Brain microvascular endothelial cell (primary cell): ENCODE measurements around the gene CKAP5.

Source experiments
- DNase-seq: peaks from one replicate; pipeline ENCODE4 v3.0.0-alpha.2; 2020
- H3K27ac ChIP-seq: fragments of 250-450 bp; sonication (Bioruptor Pico); 2 replicates; pipeline ENCODE4 v1.5.1; 2020; ENCODE audit warnings: mild to moderate bottlenecking, moderate library complexity
- H3K27me3 ChIP-seq: fragments of 250-450 bp; sonication (Bioruptor Pico); replicated peaks from 2 replicates; pipeline ENCODE4 v1.5.1; 2020; ENCODE audit warnings: mild to moderate bottlenecking
- H3K36me3 ChIP-seq: fragments of 250-450 bp; sonication (Bioruptor Pico); replicated peaks from 2 replicates; pipeline ENCODE4 v1.5.1; 2020; ENCODE audit warnings: mild to moderate bottlenecking
- H3K4me3 ChIP-seq: 2 replicates; pipeline ENCODE4 v1.5.1; 2011; ENCODE audit warnings: low read depth, mild to moderate bottlenecking, control low read depth, low read length, moderate library complexity
- in situ Hi-C: cut with HindIII; loops from 2 replicates; pipeline ENCODE4 v1.10.0; 2017; ENCODE audit warnings: low sequenced_read_pairs, low pct_ligation_motif_present
- TF ChIP-seq, protein P1 (sequence below): IDR thresholded peaks from 2 replicates; pipeline ENCODE4 v1.5.1; 2011; ENCODE audit warnings: low read depth, mild to moderate bottlenecking, moderate library complexity, low read length, control low read depth, inconsistent platforms; ENCODE audit errors: missing control alignments

Gene CKAP5

DNA sequence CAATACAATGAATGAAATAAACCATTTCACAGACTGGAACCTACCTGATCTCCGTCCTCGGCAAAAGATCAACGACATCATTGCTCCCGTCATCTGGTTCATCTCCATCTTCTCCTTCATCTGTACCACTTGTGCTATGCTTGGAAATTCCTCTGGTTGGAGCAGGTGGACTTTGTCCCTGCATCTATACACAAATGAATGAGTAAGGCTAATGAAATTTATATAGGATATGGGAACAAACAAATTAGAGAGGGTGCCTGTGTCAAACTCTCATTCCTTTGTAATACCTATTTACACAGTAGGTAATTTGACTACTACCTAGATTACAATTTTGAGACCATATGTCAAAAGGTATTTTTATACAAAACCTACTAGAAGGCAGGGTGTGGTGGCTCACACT is 67.7 kb downstream of the CKAP5 start:
- no peak overlapping the region for H3K27ac ChIP-seq
- in situ Hi-C loops: no loop called here
- H3K27me3 ChIP-seq: no peaks in the 10 kb centered on the region
- no peak overlapping the region for H3K4me3 ChIP-seq
- TF ChIP-seq, protein P1, sequence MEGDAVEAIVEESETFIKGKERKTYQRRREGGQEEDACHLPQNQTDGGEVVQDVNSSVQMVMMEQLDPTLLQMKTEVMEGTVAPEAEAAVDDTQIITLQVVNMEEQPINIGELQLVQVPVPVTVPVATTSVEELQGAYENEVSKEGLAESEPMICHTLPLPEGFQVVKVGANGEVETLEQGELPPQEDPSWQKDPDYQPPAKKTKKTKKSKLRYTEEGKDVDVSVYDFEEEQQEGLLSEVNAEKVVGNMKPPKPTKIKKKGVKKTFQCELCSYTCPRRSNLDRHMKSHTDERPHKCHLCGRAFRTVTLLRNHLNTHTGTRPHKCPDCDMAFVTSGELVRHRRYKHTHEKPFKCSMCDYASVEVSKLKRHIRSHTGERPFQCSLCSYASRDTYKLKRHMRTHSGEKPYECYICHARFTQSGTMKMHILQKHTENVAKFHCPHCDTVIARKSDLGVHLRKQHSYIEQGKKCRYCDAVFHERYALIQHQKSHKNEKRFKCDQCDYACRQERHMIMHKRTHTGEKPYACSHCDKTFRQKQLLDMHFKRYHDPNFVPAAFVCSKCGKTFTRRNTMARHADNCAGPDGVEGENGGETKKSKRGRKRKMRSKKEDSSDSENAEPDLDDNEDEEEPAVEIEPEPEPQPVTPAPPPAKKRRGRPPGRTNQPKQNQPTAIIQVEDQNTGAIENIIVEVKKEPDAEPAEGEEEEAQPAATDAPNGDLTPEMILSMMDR: no peak
- DNase-seq: no peak
- peaks cover 60% of the 10 kb centered on the region for H3K36me3 ChIP-seq

DNA sequence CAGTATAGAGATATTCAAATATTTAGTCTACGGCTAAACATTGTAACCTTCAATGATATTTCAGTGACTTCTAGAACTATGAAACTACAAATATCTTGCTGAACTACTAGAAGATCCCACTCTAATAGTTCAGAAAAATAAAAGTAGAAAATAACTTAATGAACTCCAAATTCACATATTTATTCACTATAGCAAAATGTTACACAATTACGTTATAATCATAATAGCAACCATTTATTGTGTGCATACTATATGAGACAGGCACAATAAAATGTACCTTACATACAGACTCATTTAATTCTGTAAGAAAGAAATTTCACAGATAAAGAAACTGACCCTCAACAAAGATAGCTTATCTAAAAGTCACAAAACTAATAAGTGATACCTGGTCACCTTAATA is 69.2 kb downstream of the CKAP5 start:
- TF ChIP-seq, protein P1: no peak
- H3K4me3 ChIP-seq: no peak overlapping the region
- DNase-seq: no peak
- no peak overlapping the region for H3K27ac ChIP-seq
- in situ Hi-C loops: no loop called here
- H3K36me3 ChIP-seq: peaks cover 59% of the 10 kb centered on the region
- no peaks in the 10 kb centered on the region for H3K27me3 ChIP-seq

DNA sequence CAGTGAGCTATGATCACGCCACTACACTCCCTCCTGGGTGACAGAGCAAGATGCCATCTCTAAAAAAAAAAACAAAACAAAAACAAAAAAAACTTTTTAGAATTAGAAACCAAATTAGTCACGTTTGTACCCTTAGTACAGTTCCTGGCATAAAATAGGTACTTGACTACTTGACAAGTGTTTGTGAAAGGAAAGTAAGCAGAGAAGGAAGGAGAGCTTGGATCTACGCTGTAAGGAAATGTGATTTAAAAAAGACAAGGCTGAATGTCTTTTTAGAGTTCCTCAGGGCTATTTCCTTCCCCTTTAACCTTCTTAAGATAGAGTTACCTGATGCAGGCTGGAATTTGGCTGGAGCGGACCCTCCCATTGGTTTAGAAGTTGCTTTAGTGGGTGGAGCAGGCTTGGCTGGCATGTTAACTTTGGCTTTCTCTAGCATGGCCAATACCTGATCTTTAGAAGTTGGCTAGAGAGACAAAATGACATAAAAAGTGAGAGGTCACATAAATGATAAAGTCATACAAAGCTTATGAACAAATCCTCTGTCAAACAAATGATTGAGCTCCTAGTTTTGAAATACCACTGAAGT is 76.4 kb downstream of the CKAP5 start:
- in situ Hi-C loops: no loop called here
- TF ChIP-seq, protein P1: no peak
- H3K27me3 ChIP-seq: no peaks in the 10 kb centered on the region
- H3K36me3 ChIP-seq: peaks cover 51% of the 10 kb centered on the region
- no peak for DNase-seq
- no peak overlapping the region for H3K27ac ChIP-seq
- no peak overlapping the region for H3K4me3 ChIP-seq

DNA sequence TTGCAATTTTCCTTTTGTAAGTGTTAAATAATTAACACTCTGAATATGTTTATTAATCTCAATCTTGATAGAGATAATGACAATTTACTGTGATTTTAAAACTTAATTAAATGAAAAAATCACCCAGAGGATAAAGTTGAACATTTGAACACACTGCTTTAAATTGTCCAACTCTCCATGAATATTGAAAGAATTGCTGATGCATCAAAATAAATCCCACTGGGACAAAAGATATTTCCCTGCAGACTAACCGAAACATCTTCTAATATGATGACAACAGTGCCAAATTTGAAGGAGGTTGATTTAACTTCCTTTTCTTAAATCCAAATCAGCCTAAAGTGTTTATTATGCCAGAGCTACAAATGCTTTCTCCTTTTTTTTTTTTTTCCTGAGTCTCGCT is 79.4 kb downstream of the CKAP5 start:
- Histone ChIP-seq H3K4me3 (no peak overlapping the region), H3K36me3 (peaks cover 72% of the 10 kb centered on the region), H3K27me3 (no peaks in the 10 kb centered on the region), H3K27ac (no peak overlapping the region)
- TF ChIP-seq, protein P1: no peak
- no peak for DNase-seq
- in situ Hi-C loops: no loop called here

DNA sequence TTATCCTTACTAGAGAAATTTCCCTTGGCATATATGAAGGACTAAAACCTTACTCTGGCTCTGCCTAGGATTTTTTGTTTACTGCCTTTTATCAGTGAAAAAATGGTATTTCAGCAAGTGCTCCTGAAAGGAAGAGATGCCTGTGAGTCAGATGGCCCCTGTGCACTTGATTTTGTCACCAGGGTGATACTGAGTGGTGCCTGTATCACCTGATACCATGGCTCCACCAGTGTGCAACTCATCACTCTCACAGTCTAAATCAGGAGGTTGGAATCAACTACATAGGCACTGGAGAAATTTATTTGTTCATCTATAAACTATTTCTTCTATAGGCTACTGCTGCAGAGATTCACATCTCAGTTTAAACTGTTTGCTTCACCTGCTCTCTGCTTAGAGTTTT is 83.8 kb downstream of the CKAP5 start:
- H3K36me3 ChIP-seq: peaks cover 71% of the 10 kb centered on the region
- H3K27ac ChIP-seq: no peak overlapping the region
- in situ Hi-C loops: no loop called here
- no peak overlapping the region for H3K4me3 ChIP-seq
- TF ChIP-seq, protein P1: no peak
- H3K27me3 ChIP-seq: no peaks in the 10 kb centered on the region
- DNase-seq: no peak

DNA sequence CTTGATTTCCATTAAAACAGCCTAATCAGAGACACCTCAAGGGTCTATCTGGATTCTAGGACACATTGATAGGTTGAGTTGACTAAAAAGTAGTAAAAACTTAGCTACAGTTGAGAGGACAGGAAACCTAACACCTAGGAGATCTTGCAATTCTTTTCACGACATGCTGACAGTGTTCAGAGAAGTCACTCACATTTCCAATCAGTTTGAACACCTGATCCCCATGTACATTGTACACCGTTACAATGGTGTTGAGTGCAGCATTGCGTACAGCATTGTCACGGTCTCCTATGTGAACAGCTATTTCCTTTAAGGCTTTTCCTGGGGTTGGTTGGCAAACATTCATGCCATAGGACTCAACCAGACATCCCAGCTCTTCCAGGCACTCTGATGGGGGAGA is 84.3 kb downstream of the CKAP5 start:
- TF ChIP-seq, protein P1: no peak
- no peak overlapping the region for H3K27ac ChIP-seq
- H3K27me3 ChIP-seq: no peaks in the 10 kb centered on the region
- H3K36me3 ChIP-seq: peaks cover 71% of the 10 kb centered on the region
- no peak for DNase-seq
- in situ Hi-C loops: no loop called here
- H3K4me3 ChIP-seq: no peak overlapping the region
